GM06990 (cell line): ENCODE results near the gene MMP2.

ENCODE experiments used
- DNase-seq: peaks from one replicate; pipeline ENCODE4 v3.0.0-alpha.2; 2011; ENCODE audit not compliant: insufficient read length; ENCODE audit errors: extremely low read depth
- H3K27me3 ChIP-seq: replicated peaks from 2 replicates; pipeline ENCODE4 v1.6.0; 2011; ENCODE audit warnings: low read length; ENCODE audit not compliant: control insufficient read depth, insufficient read depth
- H3K36me3 ChIP-seq: 2 replicates; pipeline ENCODE4 v1.5.1; 2011; ENCODE audit warnings: low read length; ENCODE audit not compliant: control insufficient read depth, insufficient read depth
- H3K4me3 ChIP-seq: replicated peaks from 2 replicates; pipeline ENCODE4 v1.5.1; 2011; ENCODE audit warnings: low read depth, mild to moderate bottlenecking, control low read depth, low read length
- TF ChIP-seq, protein P1 (sequence below): IDR thresholded peaks from 2 replicates; pipeline ENCODE4 v1.5.1; 2011; ENCODE audit warnings: low read length, control low read depth, mild to moderate bottlenecking, inconsistent platforms; ENCODE audit not compliant: insufficient read depth, poor library complexity, severe bottlenecking

MMP2 gene

DNA sequence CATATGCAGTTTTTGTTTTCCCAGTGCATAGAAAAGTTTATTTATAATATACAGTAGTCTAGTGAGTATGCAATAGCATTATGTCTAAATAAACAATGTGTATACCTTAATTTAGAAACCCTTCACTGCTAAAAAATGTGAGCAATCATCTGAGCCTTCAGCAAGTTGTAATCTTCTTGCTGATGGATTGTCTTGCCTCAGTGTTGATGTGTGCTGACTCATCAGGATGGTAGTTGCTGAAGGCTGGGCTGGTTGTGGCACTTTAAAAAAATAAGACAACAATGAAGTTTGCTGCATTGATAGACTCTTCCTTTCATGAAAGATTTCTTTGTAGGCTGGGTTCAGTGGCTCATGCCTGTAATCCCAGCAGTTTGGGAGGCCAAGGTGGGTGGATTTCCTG lies 73.6 kb downstream of the MMP2 start:
- TF ChIP-seq, protein P1, sequence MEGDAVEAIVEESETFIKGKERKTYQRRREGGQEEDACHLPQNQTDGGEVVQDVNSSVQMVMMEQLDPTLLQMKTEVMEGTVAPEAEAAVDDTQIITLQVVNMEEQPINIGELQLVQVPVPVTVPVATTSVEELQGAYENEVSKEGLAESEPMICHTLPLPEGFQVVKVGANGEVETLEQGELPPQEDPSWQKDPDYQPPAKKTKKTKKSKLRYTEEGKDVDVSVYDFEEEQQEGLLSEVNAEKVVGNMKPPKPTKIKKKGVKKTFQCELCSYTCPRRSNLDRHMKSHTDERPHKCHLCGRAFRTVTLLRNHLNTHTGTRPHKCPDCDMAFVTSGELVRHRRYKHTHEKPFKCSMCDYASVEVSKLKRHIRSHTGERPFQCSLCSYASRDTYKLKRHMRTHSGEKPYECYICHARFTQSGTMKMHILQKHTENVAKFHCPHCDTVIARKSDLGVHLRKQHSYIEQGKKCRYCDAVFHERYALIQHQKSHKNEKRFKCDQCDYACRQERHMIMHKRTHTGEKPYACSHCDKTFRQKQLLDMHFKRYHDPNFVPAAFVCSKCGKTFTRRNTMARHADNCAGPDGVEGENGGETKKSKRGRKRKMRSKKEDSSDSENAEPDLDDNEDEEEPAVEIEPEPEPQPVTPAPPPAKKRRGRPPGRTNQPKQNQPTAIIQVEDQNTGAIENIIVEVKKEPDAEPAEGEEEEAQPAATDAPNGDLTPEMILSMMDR = no peak
- H3K4me3 ChIP-seq = no peak overlapping the region
- no peaks in the 10 kb centered on the region for H3K36me3 ChIP-seq
- H3K27me3 ChIP-seq = no peaks in the 10 kb centered on the region
- DNase-seq = no peak

- no peak for DNase-seq
- no peaks in the 10 kb centered on the region for H3K36me3 ChIP-seq
- no peaks in the 10 kb centered on the region for H3K27me3 ChIP-seq
- TF ChIP-seq, protein P1 = no peak
- H3K4me3 ChIP-seq = no peak overlapping the region
These were observed 76.4 kb downstream of the MMP2 start for GRCh38 chr16:55555436-55555835.
